ENCODE results near the gene TRIM38. TPM values are rescaled to one million over a fixed set of nuclear protein-coding genes. Genes with fewer than 3 reads are reported as not detected.
A peak's percentile ranks its signal among the peaks of the same experiment; 100 is the strongest.

TRIM38 gene
- total RNA-seq, 3 donors from 2014 or later, result 11.4 to 15.8 (median 12.6) TPM

DNA sequence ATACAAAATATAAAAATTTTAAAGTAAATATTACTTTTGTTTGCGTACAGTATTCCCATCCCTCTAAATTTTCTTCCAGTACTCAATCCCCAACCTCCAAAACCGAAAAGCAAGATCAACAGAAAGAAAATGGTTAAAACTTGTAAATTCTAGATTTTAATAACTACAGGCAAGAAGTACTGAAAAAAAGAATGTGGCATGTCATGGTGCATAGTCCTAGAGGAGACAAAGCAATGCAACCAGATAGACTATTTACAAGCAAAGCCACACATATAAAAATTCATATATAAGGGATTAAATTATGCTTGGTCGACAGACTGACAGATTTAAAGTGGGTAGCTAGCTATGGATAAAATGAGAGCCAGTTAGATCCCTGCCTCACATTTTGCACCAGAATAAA is 68.1 kb downstream of the TRIM38 start:
- intact Hi-C loops (cut with DNase I, micrococcal nuclease), result no loop called here

DNA sequence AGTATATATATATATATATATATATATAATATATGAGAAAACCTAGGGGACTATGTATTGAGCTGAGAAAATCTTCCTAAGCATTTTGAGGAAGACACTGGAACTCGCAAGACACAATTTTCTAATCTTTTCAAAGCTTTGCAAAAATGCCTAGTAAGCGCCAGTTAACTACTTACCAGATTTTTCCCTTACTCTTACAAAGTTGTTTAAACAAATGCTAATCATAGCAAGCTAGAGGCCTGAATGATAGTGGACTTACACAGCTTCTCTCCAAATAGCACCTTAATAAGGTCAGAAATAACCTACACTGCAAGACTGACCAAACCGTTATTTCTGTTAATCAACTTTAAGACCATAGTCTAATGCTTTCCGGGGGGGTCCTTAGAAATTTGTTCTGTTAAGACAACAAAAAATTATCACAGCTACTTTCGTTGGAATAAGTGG is 68.6 kb downstream of the TRIM38 start:
- no peak for ATAC-seq
- no peak for DNase-seq
- intact Hi-C loops (cut with DNase I, micrococcal nuclease), result no loop called here

More for the DNA sequence above, 68.1 kb downstream of the TRIM38 start:
- DNase-seq (no peak), ATAC-seq (no peak)
- H3K4me3 ChIP-seq, result no peak overlapping the region
- no peaks in the 10 kb centered on the region for H3K36me3 ChIP-seq (ENCODE audit: low read depth)
- H3K4me1 ChIP-seq (ENCODE audit: low read depth), result peaks cover 14% of the 10 kb centered on the region
- no peak for TF ChIP-seq CTCF (IDR thresholded peaks at IDR 0.05)
- H3K9me3 ChIP-seq, result no peaks in the 10 kb centered on the region

GRCh38 chr6:26031595-26032339 is 69.2 kb downstream of the TRIM38 start:
- H3K36me3 ChIP-seq (ENCODE audit: low read depth), result no peaks in the 10 kb centered on the region
- TF ChIP-seq CTCF (IDR thresholded peaks at IDR 0.05), result no peak
- ATAC-seq, result peak; percentile 81
- intact Hi-C loops (cut with DNase I, micrococcal nuclease), result no loop called here
- H3K9me3 ChIP-seq, result no peaks in the 10 kb centered on the region
- H3K4me1 ChIP-seq (ENCODE audit: low read depth), result peaks cover 10% of the 10 kb centered on the region
- peak overlapping the region; percentile 15 for H3K4me3 ChIP-seq
- DNase-seq, result peak; percentile 76 to 96 (median 81)

More for the DNA sequence above, 68.6 kb downstream of the TRIM38 start:
- TF ChIP-seq CTCF (IDR thresholded peaks at IDR 0.05), result no peak
- H3K4me3 ChIP-seq, result no peak overlapping the region
- H3K4me1 ChIP-seq (ENCODE audit: low read depth), result peaks cover 10% of the 10 kb centered on the region
- no peaks in the 10 kb centered on the region for H3K9me3 ChIP-seq
- H3K36me3 ChIP-seq (ENCODE audit: low read depth), result no peaks in the 10 kb centered on the region

GRCh38 chr6:26032340-26033084 is 69.9 kb downstream of the TRIM38 start:
- Histone ChIP-seq H3K4me3 (peak overlapping the region; percentile 15), H3K36me3 (ENCODE audit: low read depth) (no peaks in the 10 kb centered on the region), H3K9me3 (no peaks in the 10 kb centered on the region), H3K4me1 (ENCODE audit: low read depth) (peaks cover 10% of the 10 kb centered on the region)
- ATAC-seq, result peak; percentile 33
- intact Hi-C loops (cut with DNase I, micrococcal nuclease), result no loop called here
- no peak for TF ChIP-seq CTCF (IDR thresholded peaks at IDR 0.05)
- peak in 2 of 3 donors; percentile 55 to 57 for DNase-seq

DNA sequence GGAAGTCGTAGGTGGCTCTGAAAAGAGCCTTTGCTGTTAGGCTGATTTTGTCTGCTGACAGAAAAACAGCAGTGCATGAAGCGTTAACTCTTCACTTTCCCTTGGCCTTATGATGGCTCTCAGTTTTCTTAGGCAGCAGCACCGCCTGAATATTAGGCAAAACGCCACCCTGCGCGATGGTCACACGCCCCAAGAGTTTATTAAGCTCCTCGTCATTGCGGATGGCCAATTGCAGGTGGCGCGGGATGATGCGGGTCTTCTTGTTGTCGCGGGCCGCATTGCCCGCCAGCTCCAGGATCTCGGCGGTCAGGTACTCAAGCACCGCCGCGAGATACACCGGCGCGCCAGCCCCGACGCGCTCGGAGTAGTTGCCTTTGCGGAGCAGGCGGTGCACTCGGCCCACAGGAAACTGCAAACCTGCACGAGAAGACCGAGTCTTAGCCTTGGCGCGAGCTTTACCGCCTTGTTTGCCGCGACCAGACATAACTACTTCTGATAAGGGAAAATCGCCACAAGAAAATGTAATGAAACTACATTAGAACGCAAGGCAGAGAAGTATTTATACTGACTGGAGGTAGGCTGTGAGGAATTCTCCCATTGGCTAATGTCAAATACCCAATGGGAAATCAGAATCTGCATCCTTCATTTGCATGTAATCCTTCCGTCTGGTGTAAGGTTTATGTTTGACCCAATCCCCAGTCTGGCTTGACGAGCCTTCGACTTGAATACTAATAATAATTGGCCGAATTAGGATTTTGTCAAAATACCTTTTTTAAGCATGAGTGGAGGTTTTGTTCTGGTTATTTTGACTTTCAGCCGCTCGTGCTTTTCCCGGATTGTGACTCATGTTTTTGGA is 70.7 kb downstream of the TRIM38 start:
- H3K9me3 ChIP-seq, result no peaks in the 10 kb centered on the region
- intact Hi-C loops (cut with DNase I, micrococcal nuclease), result no loop called here

More for the DNA sequence above, 70.7 kb downstream of the TRIM38 start:
- H3K4me1 ChIP-seq (ENCODE audit: low read depth), result peaks cover 10% of the 10 kb centered on the region
- ATAC-seq, result peak; percentile 84
- TF ChIP-seq CTCF (IDR thresholded peaks at IDR 0.05), result no peak
- H3K36me3 ChIP-seq (ENCODE audit: low read depth), result no peaks in the 10 kb centered on the region
- H3K4me3 ChIP-seq, result no peak overlapping the region
- peak; percentile 69 to 84 (median 76) for DNase-seq
